Activated B cell treated with CpG ODN at 0.5 μM for 24 hours (primary cell): Measurements from ENCODE around the gene CLEC10A. TPM values are rescaled to one million over a fixed set of nuclear protein-coding genes. Genes with fewer than 3 reads are reported as not detected.

Experiments used
- ATAC-seq: fragments of 200-7000 bp; cut with Tn5 transposase; one replicate; pipeline ENCODE4 v1.10.0; 2021; ENCODE audit warnings: low read depth, mild to moderate bottlenecking, moderate library complexity
- CTCF ChIA-PET: fragments of 350-600 bp; sonication (Branson Sonifier 250); formaldehyde crosslinking; loops from one replicate; lab custom pipeline; 2021; ENCODE audit warnings: antibody characterized with exemption; lab: Charles Lee
- POLR2A ChIA-PET: fragments of 350-600 bp; sonication (Branson Sonifier 250); formaldehyde crosslinking; loops from one replicate; lab custom pipeline; 2021; ENCODE audit warnings: antibody characterized with exemption; lab: Charles Lee
- DNase-seq: peaks from one replicate; pipeline ENCODE4 v3.0.0; 2022
- H3K27ac Mint-ChIP-seq: one replicate; pipeline ENCODE4 v1.8.0; 2020; ENCODE audit warnings: mixed read lengths
- H3K27me3 Mint-ChIP-seq: one replicate; pipeline ENCODE4 v1.8.0; 2021; ENCODE audit warnings: mixed read lengths
- H3K36me3 Mint-ChIP-seq: one replicate; pipeline ENCODE4 v1.8.0; 2021; ENCODE audit warnings: low read depth, mixed read lengths
- H3K4me1 Mint-ChIP-seq: one replicate; pipeline ENCODE4 v1.8.0; 2021; ENCODE audit warnings: mixed read lengths
- H3K4me3 Mint-ChIP-seq: one replicate; pipeline ENCODE4 v1.8.0; 2020; ENCODE audit warnings: mild to moderate bottlenecking, mixed read lengths
- H3K9me3 Mint-ChIP-seq: one replicate; pipeline ENCODE4 v1.8.0; 2020; ENCODE audit warnings: mixed read lengths
- intact Hi-C: fragments of 100-400 bp; cut with micrococcal nuclease; formaldehyde crosslinking; loops from one replicate; pipeline ENCODE4 v1.15.1; 2024
- total RNA-seq: library from RNA; stranded (reverse); gene quantifications from 2 replicates; pipeline ENCODE4 v1.2.3, GENCODE V29; 2022
- TF ChIP-seq, protein P1 (sequence below): fragments of 200-600 bp; IDR thresholded peaks from one replicate; pipeline ENCODE4 v1.8.0; 2022; ENCODE audit warnings: antibody characterized with exemption, mild to moderate bottlenecking

Gene CLEC10A
- total RNA-seq, 1 donor from 2014 or later: not detected

DNA sequence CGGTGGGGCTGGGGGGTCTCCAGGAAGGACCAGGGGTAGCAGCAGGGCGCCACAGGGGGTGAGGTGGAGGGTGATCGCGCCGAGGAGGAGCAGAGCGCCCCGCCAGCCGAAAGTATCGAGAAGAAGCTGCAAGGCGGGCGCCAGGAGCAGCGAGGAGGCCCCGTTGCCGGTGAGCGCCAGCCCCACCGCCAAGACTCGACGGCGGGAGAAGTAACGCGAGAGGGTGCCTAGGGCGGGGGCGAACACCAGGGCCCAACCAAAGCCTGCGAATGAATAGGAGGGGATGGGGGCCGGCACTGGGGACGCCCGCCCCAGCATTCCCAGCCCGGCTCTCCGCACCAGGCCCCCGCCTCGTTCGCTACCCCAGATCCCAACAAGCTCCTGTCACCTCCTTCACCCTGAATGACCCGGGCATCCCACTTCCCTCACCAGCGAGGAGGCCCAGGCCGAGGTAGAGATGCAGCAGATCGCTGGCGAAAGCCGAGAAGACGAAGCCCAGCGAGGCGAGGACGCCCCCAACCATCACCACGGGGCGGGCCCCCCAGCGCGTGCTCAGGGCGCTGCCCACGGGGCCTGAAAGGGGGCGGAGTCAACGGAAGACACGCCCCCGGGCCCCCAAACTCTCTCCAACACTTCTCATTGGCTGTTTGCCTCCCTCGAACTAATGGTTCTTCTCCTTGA, 37.4 kb downstream of the CLEC10A start:
- DNase-seq (peak; percentile 38), ATAC-seq (peak; percentile 11)
- no peaks in the 10 kb centered on the region for H3K9me3 Mint-ChIP-seq
- ChIA-PET CTCF (interaction anchor here (1.3 kb wide), 1 partner anchor 21 kb away, joined by 3 read pairs; no protein-coding TSS in a partner anchor), POLR2A (interaction anchor here (0.7 to 1.9 kb wide), 8 partner anchors 11 to 644 kb away, joined by 4 to 10 read pairs (median 6); partner anchors contain the start of gene TP53)
- H3K27ac Mint-ChIP-seq: peak overlapping the region; percentile 53
- H3K27me3 Mint-ChIP-seq: no peaks in the 10 kb centered on the region
- intact Hi-C loops: loop anchor here (1.0 to 10.0 kb wide), 2 partner anchors 7 to 542 kb away; partner anchors contain the start of gene MPDU1
- TF ChIP-seq, protein P1, sequence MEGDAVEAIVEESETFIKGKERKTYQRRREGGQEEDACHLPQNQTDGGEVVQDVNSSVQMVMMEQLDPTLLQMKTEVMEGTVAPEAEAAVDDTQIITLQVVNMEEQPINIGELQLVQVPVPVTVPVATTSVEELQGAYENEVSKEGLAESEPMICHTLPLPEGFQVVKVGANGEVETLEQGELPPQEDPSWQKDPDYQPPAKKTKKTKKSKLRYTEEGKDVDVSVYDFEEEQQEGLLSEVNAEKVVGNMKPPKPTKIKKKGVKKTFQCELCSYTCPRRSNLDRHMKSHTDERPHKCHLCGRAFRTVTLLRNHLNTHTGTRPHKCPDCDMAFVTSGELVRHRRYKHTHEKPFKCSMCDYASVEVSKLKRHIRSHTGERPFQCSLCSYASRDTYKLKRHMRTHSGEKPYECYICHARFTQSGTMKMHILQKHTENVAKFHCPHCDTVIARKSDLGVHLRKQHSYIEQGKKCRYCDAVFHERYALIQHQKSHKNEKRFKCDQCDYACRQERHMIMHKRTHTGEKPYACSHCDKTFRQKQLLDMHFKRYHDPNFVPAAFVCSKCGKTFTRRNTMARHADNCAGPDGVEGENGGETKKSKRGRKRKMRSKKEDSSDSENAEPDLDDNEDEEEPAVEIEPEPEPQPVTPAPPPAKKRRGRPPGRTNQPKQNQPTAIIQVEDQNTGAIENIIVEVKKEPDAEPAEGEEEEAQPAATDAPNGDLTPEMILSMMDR: no peak
- H3K4me1 Mint-ChIP-seq: peaks cover 59% of the 10 kb centered on the region
- H3K36me3 Mint-ChIP-seq: no peaks in the 10 kb centered on the region
- peak overlapping the region; percentile 74 for H3K4me3 Mint-ChIP-seq

DNA sequence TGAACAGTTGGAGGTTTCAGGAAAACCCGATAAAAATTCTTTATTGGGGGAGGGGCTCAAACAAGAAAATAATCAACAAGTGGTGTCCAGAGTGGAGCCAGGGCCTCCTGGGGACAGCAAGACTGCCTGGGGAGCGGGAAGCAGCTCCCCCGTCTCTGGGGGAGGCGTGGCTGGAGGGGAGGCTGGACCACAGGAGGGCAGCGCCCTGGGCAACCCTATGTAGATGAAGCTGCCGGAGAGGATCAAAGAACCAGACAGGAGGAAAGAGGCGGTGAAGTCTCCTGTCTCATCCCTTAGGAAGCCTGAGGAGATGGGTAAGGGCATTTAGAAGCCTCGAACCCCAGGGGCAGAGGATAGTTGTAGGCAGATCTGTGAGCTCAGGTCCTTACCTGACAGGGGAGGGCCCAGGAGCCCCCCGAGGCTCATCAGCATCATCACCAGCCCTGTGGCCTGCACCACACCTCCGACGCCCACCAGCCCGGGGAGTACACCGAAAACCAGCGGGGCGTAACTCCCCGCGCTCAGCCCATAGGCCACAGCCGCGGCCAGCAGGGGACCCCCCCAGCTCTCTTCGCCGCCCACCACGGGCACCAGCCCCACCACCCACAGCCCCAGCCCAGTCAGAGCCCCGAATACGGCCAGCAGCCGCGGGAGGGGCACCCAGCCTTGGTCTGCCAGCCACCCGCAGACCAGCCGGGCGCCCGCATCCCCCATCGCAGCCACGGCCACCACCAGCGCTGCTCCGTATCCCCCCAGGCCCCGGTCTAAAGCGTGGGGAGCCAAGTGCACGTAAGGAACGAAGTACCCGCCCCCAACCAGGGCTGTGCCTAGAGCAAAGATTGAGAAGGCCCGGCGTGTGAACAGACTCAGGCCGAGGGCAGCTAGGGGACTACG, 38.2 kb downstream of the CLEC10A start:
- intact Hi-C loops: loop anchor here (10.0 kb wide), 1 partner anchor 543 kb away; the partner anchor contains the start of gene MPDU1
- peaks cover 53% of the 10 kb centered on the region for H3K4me1 Mint-ChIP-seq

DNA sequence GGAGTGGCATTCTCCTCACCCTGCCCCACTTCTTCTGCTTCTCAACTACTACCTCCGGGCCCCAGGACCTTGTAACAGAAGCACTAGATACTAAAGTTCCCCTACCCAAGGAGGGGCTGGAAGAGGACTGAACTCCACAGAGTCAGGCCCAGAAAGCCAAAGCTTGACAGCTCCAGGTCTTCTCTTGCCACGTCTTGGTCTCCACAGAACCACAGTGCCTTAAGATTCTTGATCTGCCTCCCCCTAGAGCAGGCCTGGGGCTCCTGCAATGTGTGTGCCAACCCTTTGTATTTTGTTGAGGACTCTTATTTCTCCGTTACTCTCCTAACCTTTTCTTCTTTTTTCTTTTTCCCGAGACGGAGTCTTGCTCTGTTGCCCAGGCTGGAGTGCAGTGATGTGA, 40.2 kb downstream of the CLEC10A start:
- H3K4me3 Mint-ChIP-seq: no peak overlapping the region
- CTCF ChIA-PET: interaction anchor here (0.6 kb wide), 1 partner anchor 132 kb away, joined by 4 read pairs; no protein-coding TSS in a partner anchor
- H3K4me1 Mint-ChIP-seq: peaks cover 57% of the 10 kb centered on the region
- H3K36me3 Mint-ChIP-seq: peaks cover 8% of the 10 kb centered on the region
- DNase-seq (no peak), ATAC-seq (no peak)
- TF ChIP-seq, protein P1: no peak
- peak overlapping the region; percentile 46 for H3K27ac Mint-ChIP-seq
- no peaks in the 10 kb centered on the region for H3K27me3 Mint-ChIP-seq
- no peaks in the 10 kb centered on the region for H3K9me3 Mint-ChIP-seq
- intact Hi-C loops: loop anchor here (10.0 kb wide), 1 partner anchor 545 kb away; the partner anchor contains the start of gene MPDU1
- POLR2A ChIA-PET: interaction anchor here (0.6 to 1.7 kb wide), 2 partner anchors 16 to 25 kb away, joined by 4 to 6 read pairs; no protein-coding TSS in a partner anchor

More for the DNA sequence above, 38.2 kb downstream of the CLEC10A start:
- H3K36me3 Mint-ChIP-seq: no peaks in the 10 kb centered on the region
- no peaks in the 10 kb centered on the region for H3K27me3 Mint-ChIP-seq
- H3K27ac Mint-ChIP-seq: peak overlapping the region; percentile 53
- ChIA-PET POLR2A (interaction anchor here (0.6 to 1.9 kb wide), 9 partner anchors 10 to 645 kb away, joined by 3 to 13 read pairs (median 6); partner anchors contain the start of gene TP53), CTCF (interaction anchor here (1.0 to 1.3 kb wide), 3 partner anchors 10 to 131 kb away, joined by 3 read pairs; no protein-coding TSS in a partner anchor)
- DNase-seq (peak; percentile 30), ATAC-seq (peak; percentile 16)
- peak overlapping the region; percentile 74 for H3K4me3 Mint-ChIP-seq
- no peaks in the 10 kb centered on the region for H3K9me3 Mint-ChIP-seq
- TF ChIP-seq, protein P1: no peak

DNA sequence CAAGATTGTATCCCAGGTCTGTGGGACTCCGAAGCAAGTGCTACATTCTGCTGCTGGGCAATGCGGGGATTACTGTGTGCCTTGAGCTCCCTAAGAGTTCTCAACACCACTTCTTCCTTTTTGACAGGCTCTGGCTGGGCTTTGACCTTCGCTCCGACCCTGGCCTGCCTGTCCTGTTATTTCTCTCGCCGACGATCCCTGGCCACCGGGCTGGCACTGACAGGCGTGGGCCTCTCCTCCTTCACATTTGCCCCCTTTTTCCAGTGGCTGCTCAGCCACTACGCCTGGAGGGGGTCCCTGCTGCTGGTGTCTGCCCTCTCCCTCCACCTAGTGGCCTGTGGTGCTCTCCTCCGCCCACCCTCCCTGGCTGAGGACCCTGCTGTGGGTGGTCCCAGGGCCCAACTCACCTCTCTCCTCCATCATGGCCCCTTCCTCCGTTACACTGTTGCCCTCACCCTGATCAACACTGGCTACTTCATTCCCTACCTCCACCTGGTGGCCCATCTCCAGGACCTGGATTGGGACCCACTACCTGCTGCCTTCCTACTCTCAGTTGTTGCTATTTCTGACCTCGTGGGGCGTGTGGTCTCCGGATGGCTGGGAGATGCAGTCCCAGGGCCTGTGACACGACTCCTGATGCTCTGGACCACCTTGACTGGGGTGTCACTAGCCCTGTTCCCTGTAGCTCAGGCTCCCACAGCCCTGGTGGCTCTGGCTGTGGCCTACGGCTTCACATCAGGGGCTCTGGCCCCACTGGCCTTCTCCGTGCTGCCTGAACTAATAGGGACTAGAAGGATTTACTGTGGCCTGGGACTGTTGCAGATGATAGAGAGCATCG, 41.8 kb downstream of the CLEC10A start:
- ChIA-PET POLR2A (interaction anchor here (0.6 to 3.9 kb wide), 3 partner anchors 7 to 23 kb away, joined by 3 to 56 read pairs (median 5); partner anchors contain the start of gene SLC16A11), CTCF (no interaction called here)
- Mint-ChIP-seq H3K36me3 (peaks cover 8% of the 10 kb centered on the region), H3K9me3 (no peaks in the 10 kb centered on the region), H3K4me1 (peaks cover 58% of the 10 kb centered on the region), H3K27ac (no peak overlapping the region), H3K4me3 (peak overlapping the region; percentile 46), H3K27me3 (no peaks in the 10 kb centered on the region)
- DNase-seq (no peak), ATAC-seq (no peak)
- TF ChIP-seq, protein P1: no peak
- intact Hi-C loops: no loop called here
